Endothelial cell of hepatic sinusoid (primary cell): ENCODE data around the gene DPYD.

Experiments used
- in situ Hi-C: cut with HindIII; loops from 2 replicates; pipeline ENCODE4 v1.10.0; 2017; ENCODE audit warnings: low sequenced_read_pairs

Gene DPYD

GRCh38 chr1:97331165-97331564, 589.7 kb downstream of the DPYD start:
- in situ Hi-C loops, result no loop called here

GRCh38 chr1:97314685-97315084, 606.1 kb downstream of the DPYD start:
- in situ Hi-C loops, result no loop called here

GRCh38 chr1:97308131-97308530, 612.7 kb downstream of the DPYD start:
- in situ Hi-C loops, result no loop called here

DNA sequence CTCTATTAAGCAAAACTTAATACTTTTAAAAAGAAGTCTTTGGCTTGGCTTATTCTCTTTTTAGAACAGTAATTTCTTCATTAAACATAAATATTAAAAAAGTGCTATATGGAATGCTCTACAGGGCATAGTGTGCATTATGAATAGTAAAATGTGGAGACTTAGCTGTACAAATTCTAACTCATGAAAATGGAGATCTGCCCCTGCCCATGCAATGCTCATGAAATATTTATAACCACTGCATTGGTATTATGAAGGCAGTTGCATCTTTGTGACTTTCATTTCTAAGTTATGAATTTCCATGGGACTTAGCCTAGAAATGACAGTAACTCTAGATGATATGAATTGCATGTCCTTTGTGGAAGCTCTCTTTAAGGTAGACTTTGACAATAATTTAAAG, 613.3 kb downstream of the DPYD start:
- in situ Hi-C loops, result no loop called here

DNA sequence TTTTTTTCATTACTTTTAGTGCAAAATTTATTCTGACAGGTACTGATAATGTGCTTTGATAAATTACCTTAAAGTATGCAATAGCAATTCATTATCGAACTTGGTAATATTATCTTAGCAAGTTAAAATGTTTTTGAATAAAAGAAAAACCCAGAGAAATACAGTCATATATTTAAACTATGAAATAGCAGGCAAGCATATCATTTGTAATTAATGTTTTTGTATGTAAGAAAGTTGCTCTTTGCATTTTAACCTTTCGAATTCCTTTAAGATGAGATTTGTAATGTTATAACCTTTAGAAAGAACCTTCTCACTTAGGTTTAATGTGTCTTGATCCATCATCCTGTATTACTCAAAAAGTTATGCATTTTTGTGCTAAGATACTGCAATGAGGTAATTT, 613.7 kb downstream of the DPYD start:
- in situ Hi-C loops, result no loop called here

DNA sequence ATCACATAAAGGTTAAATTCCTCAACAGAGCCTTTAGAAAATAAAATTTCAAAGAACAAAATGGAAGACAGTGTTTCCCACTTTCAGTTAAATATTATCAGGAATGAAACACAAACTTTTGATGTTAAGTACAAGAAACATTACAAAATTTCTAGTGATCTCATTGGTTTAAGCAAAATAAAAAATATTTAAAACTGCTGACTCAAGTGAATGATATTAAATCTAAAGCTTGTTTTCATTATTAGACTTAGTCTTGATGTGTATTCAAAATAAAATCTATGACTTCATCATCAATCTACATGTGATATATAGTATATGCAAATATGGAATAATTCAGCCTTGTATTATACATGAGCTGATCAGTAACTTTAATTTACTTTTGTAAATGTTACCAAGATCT, 614.3 kb downstream of the DPYD start:
- in situ Hi-C loops, result no loop called here

GRCh38 chr1:97304366-97304765, 616.5 kb downstream of the DPYD start:
- in situ Hi-C loops, result no loop called here

- in situ Hi-C loops, result no loop called here
Measured at GRCh38 chr1:97298966-97299365, 621.9 kb downstream of the DPYD start.

GRCh38 chr1:97297611-97298010, 623.2 kb downstream of the DPYD start:
- in situ Hi-C loops, result no loop called here

- in situ Hi-C loops, result no loop called here
Measured at GRCh38 chr1:97281962-97282361, 638.9 kb downstream of the DPYD start.

- in situ Hi-C loops, result no loop called here
Measured at GRCh38 chr1:97277891-97278654, 642.8 kb downstream of the DPYD start.

DNA sequence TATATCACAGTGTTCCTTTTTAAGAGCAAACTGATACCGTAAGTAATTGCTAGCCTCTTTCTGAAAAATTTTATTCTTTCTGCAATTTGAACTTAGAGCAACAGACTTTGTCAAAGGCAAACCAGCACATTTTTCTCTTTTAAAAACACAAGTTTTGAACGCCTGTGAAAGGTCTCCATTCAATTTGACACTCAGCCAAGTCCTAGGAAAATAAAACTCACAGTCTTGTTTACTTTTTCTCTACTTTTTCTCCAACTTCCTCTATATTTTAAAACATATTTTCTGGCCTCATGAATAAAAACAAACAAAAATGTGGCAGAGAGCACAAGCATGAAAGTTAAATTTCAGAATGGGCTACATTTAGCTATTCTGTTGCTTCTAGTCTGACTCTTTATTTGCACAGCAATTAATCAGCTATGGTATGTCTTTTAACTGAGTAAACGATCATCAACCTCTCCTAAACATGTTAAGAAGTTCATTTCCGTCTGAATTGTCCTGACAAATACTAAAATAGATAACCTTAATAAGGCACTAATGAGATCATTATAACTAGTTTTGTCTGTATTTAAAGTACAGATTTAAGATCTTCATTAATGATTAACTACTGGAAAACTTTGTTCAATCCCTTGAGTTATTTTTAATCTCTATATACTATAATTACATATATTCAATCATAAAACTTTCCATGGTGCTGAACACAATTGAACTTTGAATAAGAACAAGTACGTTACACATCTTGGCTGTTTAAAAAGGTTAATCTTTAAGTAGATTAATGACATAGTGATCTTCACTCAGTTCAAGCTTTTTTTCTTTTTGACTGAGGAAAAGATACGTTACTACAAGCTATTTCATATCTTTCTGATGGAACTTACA, 648.7 kb downstream of the DPYD start:
- in situ Hi-C loops, result no loop called here

DNA sequence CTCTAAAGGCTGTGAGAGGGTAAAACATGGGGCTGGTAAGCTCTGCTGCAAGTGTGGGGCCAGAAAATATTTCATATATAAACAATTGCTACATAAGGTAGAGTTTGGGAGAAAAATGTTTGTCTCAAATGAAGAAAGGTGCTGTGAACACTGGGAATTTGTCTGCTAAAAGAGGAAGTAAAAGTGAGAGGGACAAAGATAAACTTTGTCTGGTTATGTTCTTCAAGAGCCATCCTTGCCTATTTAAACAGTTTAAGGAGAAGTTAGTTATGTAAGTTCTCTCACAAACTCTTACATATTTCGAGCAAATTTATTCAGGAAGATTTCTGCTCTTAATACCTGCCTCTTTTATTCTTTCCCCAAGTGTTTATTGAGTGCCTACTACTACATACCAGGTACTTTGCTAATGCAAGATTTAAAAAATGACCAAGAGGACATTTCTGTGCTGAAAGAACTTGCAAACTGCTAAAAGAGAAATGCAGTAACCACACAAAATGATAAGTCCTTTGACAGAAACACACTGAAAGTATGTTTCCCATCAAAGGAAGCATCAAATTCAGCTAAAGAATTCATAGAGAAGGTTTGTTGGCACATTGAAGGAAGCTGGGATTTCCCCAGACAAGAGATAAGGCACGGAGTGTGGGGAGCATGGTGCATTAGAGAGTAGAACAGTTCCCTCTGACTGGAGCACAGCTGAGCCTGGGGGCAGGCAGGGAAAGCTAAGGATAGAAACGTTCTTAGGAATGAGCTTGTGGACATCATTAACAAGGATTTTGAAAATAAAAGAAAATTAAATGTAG, 650.1 kb downstream of the DPYD start:
- in situ Hi-C loops, result no loop called here

DNA sequence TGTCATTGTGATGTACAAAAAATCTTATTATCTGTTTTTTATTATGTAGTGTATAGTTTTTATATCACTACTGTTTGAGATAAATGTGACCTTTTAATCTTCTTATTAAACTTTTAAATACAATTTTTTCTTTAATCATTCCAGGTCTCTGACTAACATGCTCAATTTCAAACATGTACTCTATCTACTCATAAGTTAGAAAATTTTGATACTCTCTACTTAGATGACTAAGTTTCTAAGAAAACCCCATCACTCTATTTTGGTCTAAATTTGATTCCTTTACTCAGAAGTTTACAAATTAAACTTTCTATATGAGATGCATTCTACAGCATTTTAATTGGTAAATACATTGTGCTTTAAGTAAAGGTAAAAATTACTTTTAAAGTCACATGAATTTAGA, 655.2 kb downstream of the DPYD start:
- in situ Hi-C loops, result no loop called here

GRCh38 chr1:97262842-97263241, 658.0 kb downstream of the DPYD start:
- in situ Hi-C loops, result no loop called here

- in situ Hi-C loops, result no loop called here
Measured at GRCh38 chr1:97258597-97258996, 662.2 kb downstream of the DPYD start.

GRCh38 chr1:97254731-97255463, 665.9 kb downstream of the DPYD start:
- in situ Hi-C loops, result no loop called here

DNA sequence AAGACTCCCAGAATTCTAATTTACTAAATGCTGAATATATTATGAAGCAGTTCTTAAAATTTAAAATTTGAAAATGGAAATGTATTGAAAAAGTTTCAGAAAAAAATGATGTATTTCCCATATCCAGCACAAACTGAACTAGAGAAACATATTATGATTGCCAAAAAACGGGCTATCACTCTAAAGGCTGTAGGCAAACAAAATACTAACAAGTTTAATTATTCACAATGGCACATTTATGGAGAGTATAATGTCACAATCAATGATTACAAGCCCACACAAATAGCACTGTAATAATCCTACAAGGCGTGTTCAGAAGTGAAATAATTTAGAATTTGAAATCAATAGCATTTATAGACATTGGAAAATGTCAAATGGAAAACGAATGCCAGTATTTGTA, 667.9 kb downstream of the DPYD start:
- in situ Hi-C loops, result no loop called here

- in situ Hi-C loops, result no loop called here
Measured at GRCh38 chr1:97252076-97252475, 668.8 kb downstream of the DPYD start.

DNA sequence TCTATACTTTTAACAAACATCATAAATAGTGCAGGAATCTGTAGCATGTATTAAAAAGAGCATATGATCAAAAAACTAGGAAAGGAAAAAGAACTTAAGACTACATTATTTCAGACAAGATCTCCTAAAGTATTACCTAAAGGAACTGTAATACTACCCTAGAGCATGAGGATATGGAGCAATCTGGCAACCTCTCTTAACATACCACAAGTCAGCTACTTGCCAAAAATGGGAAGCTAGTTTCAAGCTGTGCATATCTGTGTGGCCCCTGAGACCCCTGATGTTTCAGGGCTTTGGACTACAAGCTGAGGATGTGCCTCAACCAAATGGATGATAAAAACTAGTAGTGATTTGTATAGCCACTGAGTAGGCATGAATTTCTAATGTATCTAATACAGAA, 673.6 kb downstream of the DPYD start:
- in situ Hi-C loops, result no loop called here

GRCh38 chr1:97245682-97246081, 675.2 kb downstream of the DPYD start:
- in situ Hi-C loops, result no loop called here
